GM12874 (cell line): ENCODE measurements around the gene PIANP.

Experiments
- TF ChIP-seq, protein P1 (sequence below): IDR thresholded peaks from 2 replicates; pipeline ENCODE4 v1.5.1; 2011; ENCODE audit warnings: low read depth, mild to moderate bottlenecking, control low read depth, low read length, moderate library complexity; ENCODE audit not compliant: insufficient read depth

Gene PIANP

DNA sequence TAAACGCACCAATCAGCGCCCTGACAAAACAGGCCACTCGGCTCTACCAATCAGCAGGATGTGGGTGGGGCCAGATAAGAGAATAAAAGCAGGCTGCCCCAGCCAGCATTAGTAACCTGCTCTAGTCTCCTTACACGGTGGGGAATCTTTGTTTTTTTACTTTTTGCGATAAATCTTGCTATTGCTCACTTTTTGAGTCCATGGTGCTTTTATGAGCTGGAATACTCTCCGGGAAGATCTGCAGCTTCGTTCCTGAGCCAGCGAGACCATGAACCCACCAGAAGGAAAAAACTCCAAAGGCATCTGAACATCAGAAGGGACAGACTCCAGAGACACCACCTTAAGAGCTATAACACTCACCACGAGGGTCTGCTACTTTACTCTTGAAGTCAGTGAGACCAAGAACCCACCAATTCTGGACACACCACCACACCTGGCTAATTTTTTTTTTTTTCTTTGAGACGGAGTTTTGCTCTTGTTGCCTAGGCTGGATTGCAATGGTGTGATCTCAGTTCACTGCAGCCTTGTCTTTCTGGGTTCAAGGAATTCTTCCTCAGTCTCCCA is 16.3 kb upstream of the PIANP start:
- TF ChIP-seq, protein P1, sequence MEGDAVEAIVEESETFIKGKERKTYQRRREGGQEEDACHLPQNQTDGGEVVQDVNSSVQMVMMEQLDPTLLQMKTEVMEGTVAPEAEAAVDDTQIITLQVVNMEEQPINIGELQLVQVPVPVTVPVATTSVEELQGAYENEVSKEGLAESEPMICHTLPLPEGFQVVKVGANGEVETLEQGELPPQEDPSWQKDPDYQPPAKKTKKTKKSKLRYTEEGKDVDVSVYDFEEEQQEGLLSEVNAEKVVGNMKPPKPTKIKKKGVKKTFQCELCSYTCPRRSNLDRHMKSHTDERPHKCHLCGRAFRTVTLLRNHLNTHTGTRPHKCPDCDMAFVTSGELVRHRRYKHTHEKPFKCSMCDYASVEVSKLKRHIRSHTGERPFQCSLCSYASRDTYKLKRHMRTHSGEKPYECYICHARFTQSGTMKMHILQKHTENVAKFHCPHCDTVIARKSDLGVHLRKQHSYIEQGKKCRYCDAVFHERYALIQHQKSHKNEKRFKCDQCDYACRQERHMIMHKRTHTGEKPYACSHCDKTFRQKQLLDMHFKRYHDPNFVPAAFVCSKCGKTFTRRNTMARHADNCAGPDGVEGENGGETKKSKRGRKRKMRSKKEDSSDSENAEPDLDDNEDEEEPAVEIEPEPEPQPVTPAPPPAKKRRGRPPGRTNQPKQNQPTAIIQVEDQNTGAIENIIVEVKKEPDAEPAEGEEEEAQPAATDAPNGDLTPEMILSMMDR, result no peak

DNA sequence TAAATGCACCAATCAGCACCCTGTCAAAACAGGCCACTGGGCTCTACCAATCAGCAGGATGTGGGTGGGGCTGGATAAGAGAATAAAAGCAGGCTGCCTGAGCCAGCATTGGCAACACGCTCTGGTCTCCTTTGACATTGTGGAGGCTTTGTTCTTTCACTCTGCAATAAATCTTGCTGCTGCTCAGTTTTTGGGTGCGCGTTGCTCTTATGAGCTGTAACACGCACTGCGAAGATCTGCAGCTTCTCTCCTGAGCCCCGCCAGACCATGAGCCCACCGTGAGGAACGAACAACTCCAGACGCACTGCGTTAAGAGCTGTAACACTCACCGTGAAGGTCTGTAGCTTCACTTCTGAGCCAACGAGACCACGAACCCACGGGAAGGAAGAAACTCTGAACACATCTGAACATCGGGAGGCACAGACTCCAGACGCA is 8.4 kb upstream of the PIANP start:
- TF ChIP-seq, protein P1, result no peak

DNA sequence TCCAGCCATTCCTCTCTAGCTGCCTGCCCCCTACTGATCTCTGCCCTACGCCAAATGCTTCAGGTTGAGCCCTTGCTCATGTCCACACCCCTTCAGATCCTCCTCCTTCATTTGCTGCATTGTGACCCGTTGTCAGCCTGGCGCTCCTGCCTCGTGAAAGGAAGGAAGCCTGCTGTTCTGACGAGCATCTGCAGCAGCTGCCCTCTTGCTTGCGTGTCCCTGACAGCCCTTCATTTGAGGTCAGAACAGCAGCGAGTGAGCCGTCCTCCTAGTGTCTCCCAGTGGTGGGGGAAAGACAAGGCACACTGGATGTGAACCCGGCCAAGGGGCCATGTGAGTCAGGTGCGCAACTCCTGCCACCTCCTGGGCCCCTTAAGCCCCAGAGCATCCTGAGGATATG is 3.0 kb upstream of the PIANP start:
- TF ChIP-seq, protein P1, result 0 out of 2 replicates have a peak, but pooled peaks have one; percentile 7

DNA sequence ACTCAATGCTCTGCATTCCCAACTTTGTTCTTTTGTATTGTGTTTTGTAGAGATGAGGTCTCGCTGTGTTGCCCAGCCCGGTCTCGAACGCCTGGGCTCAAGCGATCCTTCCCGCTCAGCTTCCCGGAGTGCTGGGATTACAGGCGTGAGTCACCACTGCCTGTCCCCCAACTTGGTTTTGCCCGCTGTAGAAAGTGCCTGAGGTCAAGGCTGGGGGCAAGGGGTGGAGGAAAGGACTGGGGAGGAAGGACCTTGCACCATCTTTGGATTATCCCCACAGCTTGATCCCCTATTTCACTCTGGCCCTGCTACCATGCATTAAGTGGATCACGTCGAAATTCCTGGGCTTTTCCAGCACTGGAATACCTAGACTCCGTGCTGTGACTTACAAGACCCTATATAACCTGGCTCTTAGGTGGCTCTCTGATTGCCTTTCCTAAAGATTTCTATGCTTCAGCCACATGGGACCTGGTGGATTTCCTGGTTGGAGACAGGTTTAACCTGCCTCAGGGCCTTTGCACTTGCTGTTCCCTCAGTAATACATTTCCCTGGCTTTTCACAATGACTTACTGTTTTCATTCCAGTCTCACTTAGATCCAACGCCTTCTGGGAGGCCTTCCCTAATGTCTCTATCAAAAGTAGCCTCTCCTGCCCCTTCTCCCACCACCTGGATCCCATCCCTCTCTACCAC is 608 bp upstream of the PIANP start:
- TF ChIP-seq, protein P1, result no peak

- TF ChIP-seq, protein P1, result no peak
Observed at GRCh38 chr12:6699989-6700645, 498 bp downstream of the PIANP start.

DNA sequence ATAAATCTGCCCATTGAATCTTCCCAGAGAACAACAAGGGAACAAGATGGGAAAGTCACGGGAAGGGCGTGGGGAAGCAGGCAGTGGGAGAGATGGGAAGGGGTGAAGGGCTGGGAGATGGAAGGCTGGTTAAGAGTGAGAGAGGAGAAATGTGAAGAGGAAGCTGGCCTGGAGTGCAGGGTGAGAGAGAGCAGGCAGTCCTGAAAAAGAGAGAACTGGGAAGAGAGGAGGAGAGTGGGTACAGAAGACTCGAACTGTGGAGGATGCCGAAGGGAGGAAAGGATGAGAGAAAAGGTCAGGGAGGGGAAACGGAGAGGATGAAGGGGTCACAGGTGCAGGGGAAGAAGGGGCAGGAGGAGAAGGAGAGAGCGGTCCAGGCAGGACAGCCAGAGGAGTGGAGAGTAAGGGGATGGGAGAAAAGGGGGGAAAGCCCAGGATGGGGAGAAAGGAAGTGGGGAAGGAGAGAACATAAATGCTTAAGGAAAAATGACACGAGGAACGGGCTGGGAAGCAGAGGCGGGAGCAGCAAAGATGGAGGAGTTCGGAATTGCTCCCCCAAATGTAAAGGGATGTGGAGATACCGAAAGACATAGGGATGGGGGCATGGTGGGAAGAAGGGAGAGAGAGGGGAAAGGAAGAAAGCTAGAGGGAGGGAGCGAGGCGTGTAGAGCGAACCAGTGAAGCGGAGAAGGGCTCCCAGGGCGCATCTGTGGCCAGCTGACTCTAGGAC is 1.2 kb downstream of the PIANP start:
- TF ChIP-seq, protein P1, result no peak

GRCh38 chr12:6698352-6699046 is 2.1 kb downstream of the PIANP start:
- TF ChIP-seq, protein P1, result no peak
